ENCODE measurements around the gene DAPK3. TPM values are rescaled to one million over a fixed set of nuclear protein-coding genes. Genes with fewer than 3 reads are reported as not detected.

DAPK3 gene
- total RNA-seq, 1 experiment from 2014 or later: 25.7 TPM

DNA sequence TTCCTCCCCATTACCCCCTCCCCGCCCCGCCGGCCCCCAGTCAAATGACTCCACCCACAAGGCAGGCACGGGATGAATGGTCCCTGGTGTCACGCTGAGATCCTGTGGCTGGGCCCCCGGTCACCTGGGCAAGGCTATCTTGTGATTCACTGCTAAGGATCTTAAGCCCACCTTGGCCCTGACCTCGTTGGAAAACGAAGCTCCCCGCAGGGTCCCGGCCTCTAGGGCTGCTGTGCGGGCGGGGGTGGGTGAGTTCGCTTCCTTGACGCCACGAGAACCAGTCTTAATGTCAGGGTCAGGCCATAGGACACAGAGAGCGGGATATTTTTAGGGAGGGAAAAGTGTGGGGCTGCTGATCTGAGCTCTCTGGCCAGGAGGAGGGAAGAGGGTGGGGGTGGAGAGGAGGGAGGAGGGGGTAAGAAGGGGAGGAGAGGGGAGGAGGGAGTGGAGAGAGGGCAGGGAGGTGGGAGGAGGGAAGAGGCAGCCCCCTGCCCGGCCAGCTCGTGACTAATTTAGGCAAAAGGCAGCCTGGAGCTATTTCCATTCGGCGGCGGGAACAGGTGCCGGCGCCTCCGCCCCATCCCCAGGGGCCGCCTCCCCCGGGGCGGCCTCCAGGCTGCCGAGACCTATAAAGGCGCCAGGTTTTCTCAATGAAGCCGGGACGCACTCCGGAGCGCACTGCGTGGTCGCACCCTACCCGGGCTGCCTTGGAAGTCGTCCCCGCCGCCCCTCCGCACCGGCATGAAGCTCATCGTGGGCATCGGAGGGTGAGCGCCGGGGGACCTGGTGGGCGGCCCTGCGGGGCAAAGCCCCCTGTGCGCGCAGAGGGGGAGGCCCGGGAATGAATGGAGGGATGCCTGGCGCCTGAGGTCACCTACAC lies 37.7 kb downstream of the DAPK3 start, which contains the start of gene NMRK2:
TSS of gene NMRK2 (plus strand) at position 139 of the 880 bp plus-strand sequence. CDS start at position 742, 603 bp downstream.
- no peak for DNase-seq (ENCODE audit: extremely low read depth, low read depth)

DNA sequence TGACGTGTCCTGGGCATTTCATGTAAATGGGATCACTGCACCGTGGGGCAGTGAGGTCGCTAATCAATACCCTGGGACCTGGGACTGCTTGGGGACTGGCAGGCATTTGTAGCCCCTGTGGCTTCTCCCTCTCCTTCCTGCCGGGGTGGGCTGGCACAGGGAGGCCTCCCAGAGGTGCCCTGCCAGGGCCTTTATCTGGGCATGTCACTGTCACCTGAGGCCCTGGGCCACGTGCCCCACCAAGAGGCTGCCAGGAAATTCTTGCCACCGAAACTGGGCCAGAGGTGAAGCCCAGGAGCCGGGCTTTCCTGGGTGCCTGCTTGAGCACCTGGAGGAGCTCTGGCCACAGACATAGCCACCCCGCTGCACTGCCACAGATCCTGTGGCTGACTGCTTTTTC lies 39.9 kb downstream of the DAPK3 start:
- no peak for DNase-seq (ENCODE audit: extremely low read depth, low read depth)

DNA sequence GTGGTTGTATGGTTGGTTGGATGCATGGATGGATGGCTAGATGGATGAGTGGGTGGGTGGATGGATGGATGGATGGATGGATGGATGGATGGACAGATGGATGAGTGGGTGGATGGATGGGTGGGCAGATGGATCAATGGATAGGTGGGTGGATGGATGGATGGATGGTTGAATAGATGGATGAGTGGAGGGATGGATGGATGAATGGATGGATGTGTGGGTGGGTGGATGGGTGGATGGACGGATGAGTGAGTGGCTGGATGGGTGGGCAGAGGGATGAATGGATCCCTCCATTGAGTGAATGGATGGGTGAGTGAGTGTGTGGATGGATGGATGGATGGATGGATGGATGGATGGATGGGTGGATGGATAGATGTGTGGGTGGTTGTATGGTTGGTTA lies 47.0 kb downstream of the DAPK3 start:
- DNase-seq (ENCODE audit: extremely low read depth, low read depth): no peak

DNA sequence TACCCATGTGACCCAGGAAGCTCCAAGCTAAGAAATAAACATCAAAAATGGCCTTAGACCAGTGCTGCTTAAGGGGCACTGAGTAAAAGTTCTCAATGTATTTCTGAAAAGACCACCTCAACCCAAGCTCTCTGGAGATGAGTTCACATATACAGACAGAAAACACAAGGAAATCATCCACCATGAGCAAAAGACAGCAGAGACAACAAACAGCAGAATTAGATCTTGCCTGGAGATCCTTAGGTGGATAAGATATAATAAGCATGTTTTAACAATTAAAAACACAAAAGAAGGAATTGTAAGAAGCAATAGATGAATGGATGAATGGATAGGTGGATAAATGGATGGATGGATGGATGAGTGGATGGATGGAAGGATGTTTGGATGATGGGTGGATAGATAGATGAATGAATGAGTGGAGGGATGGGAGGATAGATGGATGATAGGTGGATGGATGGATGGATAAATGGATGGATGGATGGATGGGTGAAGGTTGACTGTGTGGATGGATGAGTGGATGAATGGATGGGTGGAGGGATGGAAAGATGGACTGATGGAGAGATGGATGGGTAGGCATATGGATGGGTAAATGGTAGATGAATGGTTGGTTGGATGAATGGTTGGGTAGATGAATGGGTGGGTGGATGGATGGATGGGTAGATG lies 47.7 kb downstream of the DAPK3 start:
- DNase-seq (ENCODE audit: extremely low read depth, low read depth): no peak

DNA sequence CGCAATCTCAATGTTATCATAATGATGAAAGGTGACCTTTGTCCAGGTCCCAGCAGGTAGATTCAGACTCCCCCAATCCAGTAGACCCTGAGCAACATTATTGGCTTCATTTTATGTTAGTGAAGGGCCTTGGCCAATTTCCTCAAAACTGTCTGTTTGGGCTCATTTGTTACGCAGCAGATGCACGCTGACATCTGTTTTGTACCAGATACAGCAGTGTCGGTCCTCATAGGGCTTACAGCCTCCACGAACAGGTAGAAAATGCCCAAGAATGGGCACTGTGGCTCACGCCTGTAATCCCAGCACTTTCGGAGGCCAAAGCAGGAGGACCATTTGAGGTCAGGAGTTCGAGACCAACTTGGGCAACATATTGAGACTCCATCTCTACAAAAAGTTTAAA lies 51.1 kb downstream of the DAPK3 start:
- no peak for DNase-seq (ENCODE audit: extremely low read depth, low read depth)

DNA sequence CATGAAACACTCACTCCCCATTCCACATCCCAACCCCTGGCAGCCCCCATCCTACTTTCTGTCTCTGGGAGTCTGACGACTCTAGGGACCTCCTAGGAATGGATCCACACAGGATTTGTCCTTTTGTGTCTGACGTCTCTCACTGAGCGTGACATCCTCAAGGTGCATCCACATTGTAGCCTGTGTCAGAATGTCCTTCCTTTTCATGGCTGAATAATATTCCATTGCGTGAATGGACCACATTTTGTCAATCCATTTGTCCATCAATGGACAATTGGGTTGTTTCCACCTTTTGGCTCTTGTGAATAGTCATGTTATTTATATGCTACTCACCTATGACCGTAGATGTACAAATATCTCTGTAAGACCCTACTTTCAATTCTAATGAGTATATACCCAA lies 54.9 kb downstream of the DAPK3 start:
- no peak for DNase-seq (ENCODE audit: extremely low read depth, low read depth)

DNA sequence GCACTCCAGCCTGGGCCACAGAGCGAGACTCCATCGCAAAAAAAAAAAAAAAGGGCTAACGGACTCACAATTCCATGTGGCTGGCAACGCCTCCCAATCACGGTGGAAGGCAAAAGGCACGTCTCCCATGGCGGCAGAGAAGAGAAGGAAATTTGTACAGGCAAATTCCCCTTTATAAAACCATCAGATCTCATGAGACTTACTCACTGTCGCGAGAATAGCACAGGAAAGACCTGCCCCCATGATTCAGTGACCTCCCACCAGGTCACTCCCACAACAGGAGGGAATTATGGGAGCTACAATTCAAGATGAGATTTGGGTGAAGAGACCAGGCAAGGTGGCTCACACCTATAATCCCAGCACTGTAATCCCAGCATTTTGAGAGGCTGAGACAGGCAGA lies 56.7 kb downstream of the DAPK3 start:
- DNase-seq (ENCODE audit: extremely low read depth, low read depth): no peak

DNA sequence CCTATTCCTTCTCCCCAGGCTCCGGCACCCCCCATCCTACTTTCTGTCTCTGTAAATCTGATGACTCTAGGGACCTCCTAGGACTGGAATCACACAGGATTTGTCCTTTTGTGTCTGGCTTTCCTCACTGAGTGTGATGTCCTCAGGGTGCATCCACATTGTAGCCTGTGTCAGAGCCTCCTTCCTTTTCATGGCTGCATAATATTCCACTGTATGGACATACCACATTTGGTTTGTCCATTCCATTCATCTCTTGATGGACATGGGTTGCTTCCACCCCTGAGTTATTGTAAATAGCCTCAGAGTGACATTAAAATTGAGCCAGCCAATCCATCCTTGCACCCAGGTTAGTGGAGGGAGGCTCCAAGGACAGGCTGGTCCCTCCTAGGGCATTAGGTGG lies 60.8 kb downstream of the DAPK3 start:
- no peak for DNase-seq (ENCODE audit: extremely low read depth, low read depth)

Small RNA genes within 50 kb of the gene (small RNA-seq; reads per million reads assigned to genes)
- gene RN7SL202P (0 reads per million in 2 experiments), gene SNORD37 (3.6 to 25.9 reads per million in 2 experiments)

Other genes with a start within 250 kb of the DAPK3 start
- 12.9 and 16.4 TPM in 2 replicates for gene APBA3, start 209.4 kb downstream of the DAPK3 start, total RNA-seq (2014; rRNA removed; shearing (Covaris generic))
- 35.8 and 40.8 TPM in 2 replicates for gene MRPL54, start 208.4 kb downstream of the DAPK3 start, total RNA-seq (2014; rRNA removed; shearing (Covaris generic))
- gene RAX2, start 198.9 kb downstream of the DAPK3 start, total RNA-seq (2014; rRNA removed; shearing (Covaris generic)): not detected in 2 replicates
- gene MATK, start 184.7 kb downstream of the DAPK3 start, total RNA-seq (2014; rRNA removed; shearing (Covaris generic)): not detected in 2 replicates
- not detected in 2 replicates for gene ZFR2, start 102.1 kb downstream of the DAPK3 start, total RNA-seq (2014; rRNA removed; shearing (Covaris generic))
- gene ATCAY, start 90.4 kb downstream of the DAPK3 start, total RNA-seq (2014; rRNA removed; shearing (Covaris generic)): not detected in 2 replicates
- not detected in 2 replicates for gene NMRK2, start 38.0 kb downstream of the DAPK3 start, total RNA-seq (2014; rRNA removed; shearing (Covaris generic))
- gene EEF2, start 14.4 kb upstream of the DAPK3 start, total RNA-seq (2014; rRNA removed; shearing (Covaris generic)): 2,185 and 2,326 TPM in 2 replicates
- 14.2 and 29.8 TPM in 2 replicates for gene PIAS4, start 36.6 kb upstream of the DAPK3 start, total RNA-seq (2014; rRNA removed; shearing (Covaris generic))
- 12.2 and 14.1 TPM in 2 replicates for gene ZBTB7A, start 95.8 kb upstream of the DAPK3 start, total RNA-seq (2014; rRNA removed; shearing (Covaris generic))
- 154 and 184 TPM in 2 replicates for gene MAP2K2, start 153.0 kb upstream of the DAPK3 start, total RNA-seq (2014; rRNA removed; shearing (Covaris generic))
- gene CREB3L3, start 182.5 kb upstream of the DAPK3 start, total RNA-seq (2014; rRNA removed; shearing (Covaris generic)): not detected in 2 replicates
- gene SIRT6, start 211.5 kb upstream of the DAPK3 start, total RNA-seq (2014; rRNA removed; shearing (Covaris generic)): 13.9 and 14.8 TPM in 2 replicates
- gene ANKRD24, start 211.6 kb upstream of the DAPK3 start, total RNA-seq (2014; rRNA removed; shearing (Covaris generic)): 0.20 and 0.37 TPM in 2 replicates